Nucleus accumbens (tissue), 56 donors: Measurements from ENCODE around the gene DIP2C.
"Not testable (repeated sequence)": the region's sequence is repeated elsewhere in the genome, so short reads cannot be mapped to it uniquely, and the experiment has no call there.

Experiments
- DNase-seq, 56 donors: peaks; one replicate each; lab custom pipeline; 2025; lab: John Stamatoyannopoulos, UW

The DIP2C gene

DNA sequence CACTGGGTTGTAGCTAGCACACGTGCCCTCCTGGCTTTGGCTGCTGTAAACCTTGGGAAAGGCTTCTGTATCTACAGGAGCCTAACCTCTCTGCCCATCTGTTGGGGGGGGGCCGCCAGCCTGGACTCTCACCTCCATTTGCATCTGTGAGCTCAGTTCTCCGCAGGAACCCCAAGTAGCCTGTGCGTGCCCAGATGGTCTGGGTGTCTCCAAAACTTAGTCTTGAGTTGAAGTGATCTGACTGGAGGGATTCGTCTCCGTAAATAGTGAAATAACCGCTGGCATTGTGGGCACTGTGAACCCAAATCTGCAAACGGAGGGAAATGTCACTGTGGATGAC, 406.4 kb downstream of the DIP2C start:
- DNase-seq: no peak

GRCh38 chr10:282294-283139, 407.0 kb downstream of the DIP2C start:
- no peak for DNase-seq

- no peak for DNase-seq
These were observed 409.8 kb downstream of the DIP2C start for GRCh38 chr10:279655-280054.

DNA sequence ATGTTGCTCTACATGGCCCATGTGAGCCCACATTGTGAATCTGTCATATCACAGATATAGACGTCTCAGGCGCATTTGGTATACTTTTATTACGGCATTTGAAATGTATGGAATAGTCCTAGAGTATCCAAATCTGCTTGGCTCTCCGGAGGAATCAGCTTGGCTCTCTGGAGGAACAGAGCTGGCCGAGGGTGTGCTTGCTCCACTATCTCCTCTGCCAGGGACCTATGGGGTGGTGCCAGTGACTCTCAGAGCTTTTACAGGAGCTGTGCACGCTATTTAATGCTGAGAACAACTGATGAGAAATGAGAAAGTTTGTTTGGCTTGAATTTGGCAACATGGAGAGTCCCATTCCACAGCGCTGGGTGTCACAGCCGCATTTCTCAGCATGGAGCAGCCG, 410.2 kb downstream of the DIP2C start:
- DNase-seq: no peak

- no peak for DNase-seq
These were observed 410.8 kb downstream of the DIP2C start for GRCh38 chr10:278707-279106.

GRCh38 chr10:277963-278362, 411.5 kb downstream of the DIP2C start:
- no peak for DNase-seq

- no peak for DNase-seq
These were observed 413.8 kb downstream of the DIP2C start for GRCh38 chr10:275680-276079.

DNA sequence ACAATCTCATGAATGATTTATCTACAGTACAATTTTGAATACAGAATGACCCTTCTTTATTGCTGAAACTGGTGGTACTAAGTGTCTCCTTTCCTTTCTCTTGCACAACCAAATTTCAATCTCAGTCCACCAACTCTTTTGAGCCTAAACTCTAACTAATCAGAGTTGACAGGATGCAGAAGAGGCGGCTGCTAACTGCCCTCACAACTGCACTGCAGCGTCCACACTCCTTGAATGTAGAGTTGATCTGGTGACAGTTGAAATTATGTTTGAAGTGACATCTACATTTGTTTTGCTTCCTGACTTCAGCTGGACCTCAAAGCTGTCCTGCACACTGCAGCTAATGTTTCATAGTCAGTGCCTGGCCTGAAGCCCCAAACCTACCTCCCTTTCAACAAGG, 414.6 kb downstream of the DIP2C start:
- no peak for DNase-seq

DNA sequence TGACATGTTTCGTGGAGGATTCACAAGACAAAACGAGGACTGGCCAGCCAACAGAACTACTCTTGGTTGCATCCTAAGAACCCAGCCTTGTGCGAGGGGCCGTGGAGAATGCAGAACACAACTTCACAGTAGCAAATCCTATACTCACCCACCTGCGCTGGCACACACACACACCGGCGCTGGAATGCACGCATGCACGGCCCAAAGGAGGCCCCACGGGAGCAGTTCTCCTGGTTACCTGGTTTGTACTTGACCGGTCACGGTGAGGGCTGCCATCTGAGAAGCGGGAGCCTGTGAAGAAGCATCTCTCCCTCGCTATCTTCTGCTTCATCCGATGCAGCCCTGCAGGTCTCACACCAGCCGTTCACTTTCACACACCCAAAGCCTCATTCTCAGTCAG, 416.4 kb downstream of the DIP2C start:
- DNase-seq: no peak

GRCh38 chr10:271722-272121, 417.7 kb downstream of the DIP2C start:
- no peak for DNase-seq

GRCh38 chr10:271201-271600, 418.3 kb downstream of the DIP2C start:
- DNase-seq: no peak

DNA sequence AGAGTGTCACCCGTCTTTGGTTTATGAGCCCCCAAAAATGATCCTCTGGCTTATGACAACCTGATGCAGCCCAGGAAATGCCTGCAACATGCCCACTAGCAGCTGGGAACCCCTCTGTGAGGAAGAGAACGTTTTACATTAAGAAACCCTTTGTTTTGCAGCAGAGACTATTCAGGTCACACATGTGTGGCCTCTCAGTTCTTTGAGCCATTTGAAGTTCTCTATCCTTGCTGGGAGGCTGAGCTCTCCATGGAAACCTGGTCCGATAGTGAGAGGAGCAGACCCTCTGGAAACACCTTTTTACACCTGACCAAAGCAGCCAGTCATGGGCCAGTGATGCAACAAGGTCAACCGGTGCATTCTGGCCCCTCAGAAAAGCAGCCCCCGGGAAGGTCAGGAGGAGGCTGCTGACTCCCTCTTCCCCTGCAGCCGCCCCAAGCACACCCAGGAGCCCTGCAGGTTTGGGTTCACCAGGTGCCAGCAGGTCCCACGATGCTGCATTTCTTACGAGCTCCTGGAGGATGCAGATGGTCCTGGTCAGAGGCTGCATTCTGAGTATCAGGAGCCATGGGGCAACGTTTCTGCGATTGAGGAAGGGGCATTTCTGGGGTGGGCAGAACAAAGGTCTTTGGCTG, 419.9 kb downstream of the DIP2C start:
- DNase-seq: no peak

DNA sequence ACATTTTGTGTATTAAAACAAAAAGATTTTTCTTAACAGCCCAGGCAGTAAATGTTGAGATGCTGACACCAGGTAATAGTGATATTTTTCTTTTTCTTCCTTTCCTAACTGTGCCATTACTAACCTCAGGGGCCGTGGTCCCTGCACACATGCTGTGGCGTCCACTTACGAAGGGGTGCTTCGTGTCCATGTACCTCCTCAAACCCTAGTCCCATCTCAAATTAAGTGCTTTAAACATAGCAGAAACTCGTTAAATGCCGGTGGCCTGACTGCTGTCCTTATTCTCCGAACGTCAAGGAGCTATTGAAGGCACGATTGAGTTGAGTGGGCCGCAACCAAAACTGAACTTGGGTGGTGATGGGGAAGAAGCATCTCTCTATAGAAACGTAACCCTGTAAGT, 421.8 kb downstream of the DIP2C start:
- DNase-seq: no peak

- DNase-seq: no peak
These were observed 422.5 kb downstream of the DIP2C start for GRCh38 chr10:266974-267425.

DNA sequence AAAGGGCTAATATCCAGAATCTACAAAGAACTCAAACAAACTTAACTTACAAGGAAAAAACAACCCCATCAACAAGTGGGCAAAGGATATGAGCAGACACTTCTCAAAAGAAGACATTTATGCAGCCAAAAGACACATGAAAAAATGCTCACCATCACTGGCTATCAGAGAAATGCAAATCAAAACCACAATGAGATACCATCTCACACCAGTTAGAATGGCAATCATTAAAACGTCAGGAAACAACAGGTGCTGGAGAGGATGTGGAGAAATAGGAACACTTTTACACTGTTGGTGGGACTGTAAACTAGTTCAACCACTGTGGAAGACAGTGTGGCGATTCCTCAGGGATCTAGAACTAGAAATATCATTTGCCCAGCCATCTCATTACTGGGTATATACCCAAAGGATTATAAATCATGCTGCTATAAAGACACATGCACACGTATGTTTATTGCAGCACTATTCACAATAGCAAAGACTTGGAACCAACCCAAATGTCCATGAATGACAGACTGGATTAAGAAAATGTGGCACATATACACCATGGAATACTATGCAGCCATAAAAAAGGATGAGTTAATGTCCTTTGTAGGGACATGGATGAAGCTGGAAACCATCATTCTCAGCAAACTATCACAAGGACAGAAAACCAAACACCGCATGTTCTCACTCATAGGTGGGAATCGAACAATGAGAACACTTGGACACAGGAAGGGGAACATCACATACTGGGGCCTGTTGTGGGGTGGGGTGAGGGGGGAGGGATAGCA, 423.5 kb downstream of the DIP2C start:
- not testable (repeated sequence) for DNase-seq

DNA sequence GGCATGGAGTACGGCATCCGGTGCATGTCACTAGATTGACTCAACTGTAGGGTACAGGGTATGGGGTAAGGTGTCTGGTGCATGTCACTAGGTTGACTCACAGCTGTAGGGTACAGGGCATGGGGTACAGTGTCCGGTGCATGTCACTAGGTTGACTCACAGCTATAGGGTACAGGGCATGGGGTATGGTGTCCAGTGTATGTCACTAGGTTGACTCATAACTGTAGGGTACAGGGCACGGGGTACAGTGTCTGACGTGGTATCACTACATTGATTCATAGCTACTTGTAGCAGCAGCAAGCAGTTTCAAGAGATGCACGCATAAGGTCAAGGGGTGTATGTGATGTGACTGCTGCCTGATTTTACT, 424.4 kb downstream of the DIP2C start:
- DNase-seq: not testable (repeated sequence)

DNA sequence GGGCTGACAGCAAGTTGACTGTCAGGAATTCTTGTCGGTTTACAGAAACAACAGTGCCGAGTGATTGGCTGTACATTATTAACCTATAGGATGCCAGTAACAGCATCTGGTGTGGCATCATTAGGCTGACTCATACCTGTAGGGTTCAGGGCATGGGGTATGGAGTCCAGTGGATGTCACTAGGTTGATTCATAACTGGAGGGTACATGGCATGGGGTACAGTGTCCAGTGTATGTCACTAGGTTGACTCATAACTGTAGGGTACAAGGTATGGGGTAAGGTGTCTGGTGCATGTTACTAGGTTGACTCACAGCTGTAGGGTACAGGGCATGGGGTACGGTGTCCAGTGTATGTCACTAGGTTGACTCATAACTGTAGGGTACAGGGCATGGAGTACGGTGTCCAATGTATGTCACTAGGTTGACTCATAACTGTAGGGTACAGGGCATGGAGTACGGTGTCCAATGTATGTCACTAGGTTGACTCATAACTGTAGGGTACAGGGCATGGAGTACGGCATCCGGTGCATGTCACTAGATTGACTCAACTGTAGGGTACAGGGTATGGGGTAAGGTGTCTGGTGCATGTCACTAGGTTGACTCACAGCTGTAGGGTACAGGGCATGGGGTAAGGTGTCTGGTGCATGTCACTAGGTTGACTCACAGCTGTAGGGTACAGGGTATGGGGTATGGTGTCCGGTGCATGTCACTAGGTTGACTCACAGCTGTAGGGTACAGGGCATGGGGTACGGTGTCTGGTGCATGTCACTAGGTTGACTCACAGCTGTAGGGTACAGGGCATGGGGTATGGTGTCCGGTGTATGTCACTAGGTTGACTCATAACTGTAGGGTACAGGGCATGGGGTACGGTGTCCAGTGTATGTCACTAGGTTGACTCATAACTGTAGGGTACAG, 425.1 kb downstream of the DIP2C start:
- not testable (repeated sequence) for DNase-seq

DNA sequence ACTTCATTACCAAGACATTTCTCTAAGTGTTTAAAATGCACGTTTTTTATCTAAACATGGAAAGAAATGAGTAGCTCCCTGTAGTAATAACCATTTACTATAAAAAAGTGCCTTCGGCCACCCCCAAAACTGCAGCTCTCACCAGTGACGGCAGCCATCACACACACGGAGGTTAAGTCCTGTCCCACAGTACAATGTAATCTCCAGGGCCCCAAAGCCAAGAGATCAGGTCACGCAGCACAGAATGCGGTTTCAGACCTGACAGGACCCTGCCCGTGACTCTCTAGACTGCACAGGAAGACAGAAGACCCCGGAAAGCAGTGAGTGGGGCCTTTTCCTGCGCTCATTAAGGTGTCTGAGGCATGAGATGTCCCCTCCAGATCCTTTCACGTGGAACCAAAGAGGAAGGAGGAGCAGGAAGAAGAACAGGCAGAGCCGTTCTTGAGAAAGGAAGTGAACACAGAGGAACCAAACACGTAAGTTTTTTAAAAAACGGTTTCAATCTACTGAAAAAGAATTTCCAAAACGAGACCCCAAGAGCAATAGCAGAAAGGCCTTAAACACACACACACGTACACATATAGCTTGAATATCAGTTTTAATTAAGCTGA, 428.5 kb downstream of the DIP2C start:
- DNase-seq: no peak

DNA sequence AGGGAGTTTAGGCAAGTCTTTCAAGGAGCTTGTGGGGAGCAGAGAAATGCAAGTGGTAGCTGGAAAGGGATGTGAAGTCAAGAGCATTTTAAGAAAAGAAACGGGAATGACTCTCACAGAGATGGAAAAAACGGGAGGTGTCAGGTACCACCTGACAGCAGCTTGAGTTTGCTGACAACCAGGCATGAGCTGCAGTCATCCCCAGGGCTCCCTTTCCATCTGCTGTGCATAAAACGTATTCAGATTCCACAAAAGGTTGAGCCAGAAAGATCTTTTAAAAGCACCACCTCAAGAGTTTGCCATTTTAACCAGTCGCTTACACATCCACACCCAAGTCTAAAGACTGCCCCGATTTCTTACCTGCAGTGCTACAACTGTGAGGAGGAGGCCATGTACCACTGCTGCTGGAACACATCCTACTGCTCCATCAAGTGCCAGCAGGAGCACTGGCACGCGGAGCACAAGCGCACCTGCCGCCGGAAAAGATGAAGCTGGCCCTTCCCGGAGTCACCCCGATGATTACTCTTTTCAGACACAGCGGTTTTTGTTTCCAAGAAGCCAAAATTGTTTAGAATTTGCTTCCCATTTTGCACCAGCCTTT, 437.4 kb downstream of the DIP2C start:
- no peak for DNase-seq

DNA sequence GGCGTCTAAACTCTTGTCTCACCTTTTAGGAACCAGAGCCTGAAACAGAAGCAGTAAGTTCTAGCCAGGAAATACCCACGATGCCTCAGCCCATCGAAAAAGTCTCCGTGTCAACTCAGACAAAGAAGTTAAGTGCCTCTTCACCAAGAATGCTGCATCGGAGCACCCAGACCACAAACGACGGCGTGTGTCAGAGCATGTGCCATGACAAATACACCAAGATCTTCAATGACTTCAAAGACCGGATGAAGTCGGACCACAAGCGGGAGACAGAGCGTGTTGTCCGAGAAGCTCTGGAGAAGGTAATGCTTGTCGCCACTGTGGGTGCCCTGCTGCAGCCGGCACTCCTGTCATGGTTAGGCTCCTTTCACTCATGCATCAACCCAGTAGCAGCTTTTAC, 441.2 kb downstream of the DIP2C start:
- DNase-seq: no peak
